ENCODE results near the gene LRRC43. TPM values are rescaled to one million over a fixed set of nuclear protein-coding genes. Genes with fewer than 3 reads are reported as not detected.

The LRRC43 gene
- total and polyA plus RNA-seq, 10 of the 15 experiments (the other 5 are each of a cell fraction or from before 2014, with no cell fraction given) = 0.23 TPM; not detected in 9

- H4K20me1 ChIP-seq (ENCODE audit: control insufficient read depth, insufficient read depth) = no peaks in the 10 kb centered on the region
- ChIA-PET POLR2A (no interaction called here), RAD21 (ENCODE audit: unreplicated experiment) (no interaction called here), CTCF (no interaction called here), SMC1A (ENCODE audit: uncharacterized antibody, unreplicated experiment) (no interaction called here)
- no peak overlapping the region for H3K9ac ChIP-seq (ENCODE audit: control insufficient read depth, insufficient read depth, low read length)
- no peak overlapping the region for H3K4me3 ChIP-seq
- no peak overlapping the region for H3K27ac ChIP-seq (ENCODE audit: control insufficient read depth, insufficient read depth)
- H3K4me1 ChIP-seq (ENCODE audit: control insufficient read depth, insufficient read depth, low read length) = peaks cover 28% of the 10 kb centered on the region
- H2AFZ ChIP-seq (ENCODE audit: control insufficient read depth, low read depth, low read length) = no peak overlapping the region
- in situ Hi-C loops (cut with MboI) = no loop called here
- no peaks in the 10 kb centered on the region for H3K36me3 ChIP-seq (ENCODE audit: control insufficient read depth in 2 of 2, insufficient read depth in 2 of 2, low read length in 1 of 2)
- DNase-seq (ENCODE audit: low read depth, low spot score) = no peak
- no peak overlapping the region for H3K4me2 ChIP-seq (ENCODE audit: control insufficient read depth, insufficient read depth)
- BruUV-seq (replicated peaks) = no TSS peak
- no peaks in the 10 kb centered on the region for H3K9me3 ChIP-seq (replicated peaks; ENCODE audit: control insufficient read depth, insufficient read depth, low read length)
- ATAC-seq = no peak
- WGBS (ENCODE audit: insufficient coverage, insufficient replicate concordance, low lambda C conversion rate, missing lambda C conversion rate) = 94% methylated on average over 3 of the region's 3 CpGs
- no peaks in the 10 kb centered on the region for H3K79me2 ChIP-seq (ENCODE audit: control insufficient read depth, insufficient read depth, low read length)
- H3K27me3 ChIP-seq (replicated peaks in 1 of 2; ENCODE audit: control insufficient read depth in 2 of 2, insufficient read depth in 2 of 2, low read length in 1 of 2) = peaks cover 0 to 3% of the 10 kb centered on the region in 2 experiments; a peak in 1 of 4 replicates
- no peak for FAIRE-seq
- intact Hi-C loops (cut with micrococcal nuclease; ENCODE audit: unreplicated experiment) = no loop called here
- TF ChIP-seq HSF1 (IDR thresholded peaks at IDR 0.05; ENCODE audit: low read depth, low read length) (no peak), E2F8 (IDR thresholded peaks at IDR 0.05; ENCODE audit: low read depth, partially characterized antibody) (no peak), HDAC2 (IDR thresholded peaks at IDR 0.05) (no peak), LARP7 (IDR thresholded peaks at IDR 0.05) (no peak), SUZ12 (IDR thresholded peaks at IDR 0.05; ENCODE audit: unreplicated experiment) (no peak), IKZF1 (conservative IDR thresholded peaks at IDR 0.05) (no peak), JUND (IDR thresholded peaks at IDR 0.05; ENCODE audit: low read depth, low read length) (no peak), RCOR1 (conservative IDR thresholded peaks at IDR 0.05; ENCODE audit: low read depth, low read length) (no peak), NFYA (IDR thresholded peaks at IDR 0.05; ENCODE audit: borderline replicate concordance, low read depth, low read length) (no peak), MTA2 (IDR thresholded peaks at IDR 0.05; ENCODE audit: low read depth) (no peak), RBBP5 (conservative IDR thresholded peaks at IDR 0.05) (no peak), FOS (IDR thresholded peaks at IDR 0.05; ENCODE audit: borderline replicate concordance, extremely low read depth, insufficient read length) (no peak), PRDM15 (CRISPR knock-in tag; IDR thresholded peaks at IDR 0.05) (no peak), EP300 (IDR thresholded peaks at IDR 0.05; ENCODE audit: borderline replicate concordance in 1 of 2, control insufficient read depth in 1 of 2, low read depth in 2 of 2, low read length in 2 of 2) (no peak)
Observed at GRCh38 chr12:122168492-122168891, 14.4 kb upstream of the LRRC43 start.

All from GM12878 (cell line).